BLaER1 treated with 17β-estradiol and CSF1 and Interleukin-3, amounts not matched to agents 10 nM and 100 nM (cell line): Measurements from ENCODE around the gene CPE.
A peak's percentile ranks its signal among the peaks of the same experiment; 100 is the strongest.
"Not testable (repeated sequence)": the region's sequence is repeated elsewhere in the genome, so short reads cannot be mapped to it uniquely, and the experiment has no call there.

Experiments used
- H3K27ac ChIP-seq, 11 experiments: shearing (Covaris generic); formaldehyde crosslinking; 2 replicates each; pipeline ENCODE4 v1.8.1; 2022
- H3K27me3 ChIP-seq, 11 experiments: shearing (Covaris generic); formaldehyde crosslinking; 2 replicates each; pipeline ENCODE4 v1.8.1; 2022
- H3K36me3 ChIP-seq, 11 experiments: shearing (Covaris generic); formaldehyde crosslinking; 2 replicates each; pipeline ENCODE4 v1.8.1; 2022
- H3K4me1 ChIP-seq, 10 experiments: shearing (Covaris generic); formaldehyde crosslinking; 2 replicates each; pipeline ENCODE4 v1.8.1; 2022
- H3K4me2 ChIP-seq, 11 experiments: shearing (Covaris generic); formaldehyde crosslinking; 2 replicates each; pipeline ENCODE4 v1.8.1; 2022
- H3K4me3 ChIP-seq, 10 experiments: shearing (Covaris generic); formaldehyde crosslinking; 2 replicates each; pipeline ENCODE4 v1.8.1; 2022
- H3K9ac ChIP-seq, 11 experiments: shearing (Covaris generic); formaldehyde crosslinking; 2 replicates each; pipeline ENCODE4 v1.8.1; 2022
- H3K9me3 ChIP-seq, 11 experiments: shearing (Covaris generic); formaldehyde crosslinking; replicated peaks in 1 of 11; 2 replicates each; pipeline ENCODE4 v1.8.1; 2022
- H4K20me1 ChIP-seq, 11 experiments: shearing (Covaris generic); formaldehyde crosslinking; 2 replicates each; pipeline ENCODE4 v1.8.1; 2022
- Cebpa-rat ChIP-seq, 11 experiments: shearing (Covaris generic); IDR thresholded peaks; 2 replicates each; pipeline ENCODE4 v1.8.1; 2022

CPE gene

GRCh38 chr4:165378745-165379677 is at the start of gene CPE:
CPE (plus strand) TSS chr4:165379008; CDS start chr4:165379222, 214 bp downstream.
- Histone ChIP-seq H3K4me3 (no peak within 1 kb of the TSS), H3K9me3 (peaks cover 9 to 27% (median 12%) of the 10 kb centered on the region in 11 experiments), H3K27ac (no peak within 1 kb of the TSS), H4K20me1 (no peaks in the 10 kb centered on the region), H3K27me3 (no peaks in the 10 kb centered on the region), H3K4me1 (peaks cover 0 to 8% (median 0%) of the 10 kb centered on the region in 10 experiments; a peak in 5 of 20 replicates), H3K36me3 (no peaks in the 10 kb centered on the region), H3K9ac (no peak within 1 kb of the TSS), H3K4me2 (no peak within 1 kb of the TSS)
- TF ChIP-seq Cebpa-rat (IDR thresholded peaks at IDR 0.05), result no peak

- Histone ChIP-seq H3K9ac (no peak overlapping the region), H3K4me3 (peak overlapping the region in 5 of 10 experiments; percentile 81 to 91 (median 88); a peak in 8 of 20 replicates), H3K4me1 (peaks cover 49 to 64% (median 61%) of the 10 kb centered on the region in 10 experiments), H3K9me3 (peaks cover 0 to 5% (median 0%) of the 10 kb centered on the region in 11 experiments; a peak in 1 of 22 replicates), H3K4me2 (peak overlapping the region; percentile 42 to 94 (median 91); a peak in 21 of 22 replicates), H4K20me1 (peaks cover 0 to 77% (median 41%) of the 10 kb centered on the region in 11 experiments; a peak in 14 of 22 replicates), H3K36me3 (peaks cover 14 to 51% (median 40%) of the 10 kb centered on the region in 11 experiments; a peak in 20 of 22 replicates), H3K27ac (no peak overlapping the region), H3K27me3 (no peaks in the 10 kb centered on the region)
- TF ChIP-seq Cebpa-rat (IDR thresholded peaks at IDR 0.05), result no peak
Measured at GRCh38 chr4:165330071-165330470, 48.7 kb upstream of the CPE start.

- H3K27ac ChIP-seq, result peak overlapping the region in 1 of 11 experiments; percentile 18; a peak in 1 of 22 replicates
- peaks cover 18 to 57% (median 46%) of the 10 kb centered on the region in 11 experiments; a peak in 20 of 22 replicates for H3K36me3 ChIP-seq
- H3K4me2 ChIP-seq, result peak overlapping the region; percentile 42 to 94 (median 91); a peak in 20 of 22 replicates
- H3K27me3 ChIP-seq, result no peaks in the 10 kb centered on the region
- no peak overlapping the region for H3K9ac ChIP-seq
- TF ChIP-seq Cebpa-rat (IDR thresholded peaks at IDR 0.05), result no peak
- H3K9me3 ChIP-seq, result no peaks in the 10 kb centered on the region
- peak overlapping the region in 2 of 10 experiments; percentile 81 to 91; a peak in 4 of 20 replicates for H3K4me3 ChIP-seq
- H3K4me1 ChIP-seq, result peaks cover 43 to 58% (median 55%) of the 10 kb centered on the region in 10 experiments
- peaks cover 0 to 79% (median 46%) of the 10 kb centered on the region in 11 experiments; a peak in 14 of 22 replicates for H4K20me1 ChIP-seq
Measured at GRCh38 chr4:165330666-165331065, 48.1 kb upstream of the CPE start.

GRCh38 chr4:165331359-165331758 is 47.4 kb upstream of the CPE start:
- no peaks in the 10 kb centered on the region for H3K9me3 ChIP-seq
- H3K9ac ChIP-seq, result 0 out of 22 replicates have a peak overlapping the region, but pooled peaks of 1 of the 11 experiments have one; percentile 10
- peak overlapping the region in 2 of 10 experiments; percentile 81 to 91; a peak in 1 of 20 replicates for H3K4me3 ChIP-seq
- H4K20me1 ChIP-seq, result peaks cover 0 to 79% (median 47%) of the 10 kb centered on the region in 11 experiments; a peak in 14 of 22 replicates
- TF ChIP-seq Cebpa-rat (IDR thresholded peaks at IDR 0.05), result no peak
- no peaks in the 10 kb centered on the region for H3K27me3 ChIP-seq
- H3K4me1 ChIP-seq, result peaks cover 36 to 51% (median 48%) of the 10 kb centered on the region in 10 experiments
- no peak overlapping the region; a peak in 1 of 22 replicates for H3K27ac ChIP-seq
- peak overlapping the region in 10 of 11 experiments; percentile 87 to 94 (median 91); a peak in 19 of 22 replicates for H3K4me2 ChIP-seq
- H3K36me3 ChIP-seq, result peaks cover 18 to 64% (median 51%) of the 10 kb centered on the region in 11 experiments; a peak in 20 of 22 replicates

- Histone ChIP-seq H3K9me3 (no peaks in the 10 kb centered on the region), H3K27me3 (no peaks in the 10 kb centered on the region), H3K4me2 (peak overlapping the region in 10 of 11 experiments; percentile 61 to 94 (median 91); a peak in 16 of 22 replicates), H3K4me1 (peaks cover 34 to 49% (median 46%) of the 10 kb centered on the region in 10 experiments), H3K4me3 (peak overlapping the region in 1 of 10 experiments; percentile 91; a peak in 1 of 20 replicates), H3K9ac (0 out of 22 replicates have a peak overlapping the region, but pooled peaks of 1 of the 11 experiments have one; percentile 10), H3K36me3 (peaks cover 22 to 68% (median 56%) of the 10 kb centered on the region in 11 experiments; a peak in 20 of 22 replicates), H4K20me1 (peaks cover 0 to 83% (median 52%) of the 10 kb centered on the region in 11 experiments; a peak in 14 of 22 replicates), H3K27ac (no peak overlapping the region)
- TF ChIP-seq Cebpa-rat (IDR thresholded peaks at IDR 0.05), result no peak
Measured at GRCh38 chr4:165331823-165332222, 47.0 kb upstream of the CPE start.

- no peak overlapping the region for H3K9ac ChIP-seq
- H3K9me3 ChIP-seq, result no peaks in the 10 kb centered on the region
- no peak overlapping the region for H3K4me3 ChIP-seq
- peak overlapping the region in 10 of 11 experiments; percentile 11 to 94 (median 90); a peak in 14 of 22 replicates for H3K4me2 ChIP-seq
- H3K4me1 ChIP-seq, result peaks cover 34 to 49% (median 46%) of the 10 kb centered on the region in 10 experiments
- H4K20me1 ChIP-seq, result peaks cover 0 to 89% (median 52%) of the 10 kb centered on the region in 11 experiments; a peak in 14 of 22 replicates
- no peaks in the 10 kb centered on the region for H3K27me3 ChIP-seq
- TF ChIP-seq Cebpa-rat (IDR thresholded peaks at IDR 0.05), result no peak
- peaks cover 29 to 75% (median 62%) of the 10 kb centered on the region in 11 experiments; a peak in 21 of 22 replicates for H3K36me3 ChIP-seq
- H3K27ac ChIP-seq, result peak overlapping the region in 1 of 11 experiments; percentile 1; a peak in 2 of 22 replicates
Measured at GRCh38 chr4:165332502-165332901, 46.3 kb upstream of the CPE start.

- peaks cover 0 to 74% (median 42%) of the 10 kb centered on the region in 11 experiments; a peak in 14 of 22 replicates for H4K20me1 ChIP-seq
Measured at GRCh38 chr4:165335163-165335703, 43.6 kb upstream of the CPE start.

GRCh38 chr4:165336743-165337142 is 42.1 kb upstream of the CPE start:
- no peak overlapping the region for H3K27ac ChIP-seq
- TF ChIP-seq Cebpa-rat (IDR thresholded peaks at IDR 0.05), result no peak
- H4K20me1 ChIP-seq, result peaks cover 0 to 59% (median 27%) of the 10 kb centered on the region in 11 experiments; a peak in 13 of 22 replicates
- H3K9me3 ChIP-seq, result no peaks in the 10 kb centered on the region
- no peak overlapping the region for H3K9ac ChIP-seq
- no peak overlapping the region for H3K4me2 ChIP-seq
- H3K27me3 ChIP-seq, result no peaks in the 10 kb centered on the region
- H3K36me3 ChIP-seq, result peaks cover 63 to 98% (median 82%) of the 10 kb centered on the region in 11 experiments
- peaks cover 0 to 12% (median 10%) of the 10 kb centered on the region in 10 experiments; a peak in 14 of 20 replicates for H3K4me1 ChIP-seq
- no peak overlapping the region for H3K4me3 ChIP-seq

More at GRCh38 chr4:165335163-165335703, 43.6 kb upstream of the CPE start:
- Histone ChIP-seq H3K27ac (no peak overlapping the region), H3K4me3 (no peak overlapping the region), H3K4me1 (peaks cover 13 to 27% (median 25%) of the 10 kb centered on the region in 10 experiments), H3K9ac (no peak overlapping the region), H3K27me3 (no peaks in the 10 kb centered on the region), H3K4me2 (no peak overlapping the region), H3K36me3 (peaks cover 52 to 98% (median 85%) of the 10 kb centered on the region in 11 experiments), H3K9me3 (no peaks in the 10 kb centered on the region)
- TF ChIP-seq Cebpa-rat (IDR thresholded peaks at IDR 0.05), result no peak

GRCh38 chr4:165342340-165342739 is 36.5 kb upstream of the CPE start:
- H4K20me1 ChIP-seq, H3K4me1 ChIP-seq, H3K27ac ChIP-seq, H3K9ac ChIP-seq, H3K27me3 ChIP-seq, H3K4me2 ChIP-seq, H3K4me3 ChIP-seq, H3K9me3 ChIP-seq: not testable (repeated sequence)
- H3K36me3 ChIP-seq, result peaks cover 47 to 69% (median 61%) of the 10 kb centered on the region in 11 experiments
